Neural progenitor cell (in vitro differentiated cells): ENCODE measurements around the gene SENP1. TPM values are rescaled to one million over a fixed set of nuclear protein-coding genes. Genes with fewer than 3 reads are reported as not detected.

Experiments
- DNase-seq: peaks from one replicate; pipeline ENCODE4 v3.0.0-alpha.2; 2016; ENCODE audit warnings: low spot score
- H2AFZ ChIP-seq: fragments of 200-600 bp; sonication (generic); replicated peaks from 2 replicates; pipeline ENCODE4 v1.6.1; 2016; ENCODE audit warnings: antibody characterized with exemption
- H3F3A ChIP-seq: fragments of 200-600 bp; sonication (generic); 2 replicates; pipeline ENCODE4 v1.6.1; 2016; ENCODE audit warnings: antibody characterized with exemption, low read depth
- H3K27ac ChIP-seq: fragments of 200-600 bp; sonication (generic); 2 replicates; pipeline ENCODE4 v1.5.1; 2016; ENCODE audit warnings: mild to moderate bottlenecking
- H3K27me3 ChIP-seq: fragments of 200-600 bp; sonication (generic); 2 replicates; pipeline ENCODE4 v1.6.1; 2016; ENCODE audit warnings: mild to moderate bottlenecking, moderate library complexity
- H3K36me3 ChIP-seq: fragments of 200-600 bp; sonication (generic); 2 replicates; pipeline ENCODE4 v1.5.1; 2016
- H3K4me1 ChIP-seq: fragments of 200-600 bp; sonication (generic); 2 replicates; pipeline ENCODE4 v1.6.1; 2016; ENCODE audit warnings: mixed run types
- H3K4me2 ChIP-seq: fragments of 200-600 bp; sonication (generic); 2 replicates; pipeline ENCODE4 v1.6.1; 2016
- H3K4me3 ChIP-seq: fragments of 200-600 bp; sonication (generic); 2 replicates; pipeline ENCODE4 v1.5.1; 2016
- H3K79me2 ChIP-seq: fragments of 200-600 bp; sonication (generic); 2 replicates; pipeline ENCODE4 v1.6.1; 2016; ENCODE audit warnings: low read depth
- H3K9ac ChIP-seq: fragments of 200-600 bp; sonication (generic); 2 replicates; pipeline ENCODE4 v1.6.1; 2016
- H3K9me3 ChIP-seq: fragments of 200-600 bp; sonication (generic); 2 replicates; pipeline ENCODE4 v1.5.1; 2016; ENCODE audit warnings: low read depth
- H4K20me1 ChIP-seq: fragments of 200-600 bp; sonication (generic); 2 replicates; pipeline ENCODE4 v1.6.1; 2016; ENCODE audit warnings: low read depth
- H3K27ac Mint-ChIP-seq: 3 replicates; pipeline ENCODE4 v1.8.0; 2021; ENCODE audit warnings: mixed read lengths
- H3K27me3 Mint-ChIP-seq: 2 replicates; pipeline ENCODE4 v1.8.0; 2022; ENCODE audit warnings: low read depth, mild to moderate bottlenecking, inconsistent platforms, moderate library complexity, mixed read lengths; ENCODE audit not compliant: insufficient read depth
- H3K36me3 Mint-ChIP-seq: 3 replicates; pipeline ENCODE4 v1.8.0; 2021; ENCODE audit warnings: mixed read lengths
- H3K4me1 Mint-ChIP-seq: 3 replicates; pipeline ENCODE4 v1.8.0; 2021; ENCODE audit warnings: mixed read lengths
- H3K4me3 Mint-ChIP-seq: 3 replicates; pipeline ENCODE4 v1.8.0; 2021; ENCODE audit warnings: mild to moderate bottlenecking, moderate library complexity, mixed read lengths
- H3K9me3 Mint-ChIP-seq: 3 replicates; pipeline ENCODE4 v1.8.0; 2020; ENCODE audit warnings: mixed read lengths
- EZH2 ChIP-seq: fragments of 200-600 bp; sonication (generic); IDR thresholded peaks from 2 replicates; pipeline ENCODE4 v1.6.1; 2017; ENCODE audit warnings: antibody characterized with exemption, mild to moderate bottlenecking, moderate library complexity
- EZH2phosphoT487 ChIP-seq: fragments of 200-600 bp; sonication (generic); IDR thresholded peaks from 2 replicates; pipeline ENCODE4 v1.6.1; 2017; ENCODE audit warnings: antibody characterized with exemption
- total RNA-seq: library from RNA; depleted of rRNA; stranded (reverse); fragments of >200 nt; gene quantifications from 2 replicates; pipeline ENCODE4 v1.2.3, GENCODE V29; 2015; ENCODE audit warnings: low replicate concordance
- TF ChIP-seq, protein P1 (sequence below): fragments of 200-600 bp; sonication (generic); IDR thresholded peaks from 2 replicates; pipeline ENCODE4 v1.5.1; 2017; ENCODE audit warnings: antibody characterized with exemption, mild to moderate bottlenecking

The SENP1 gene
- total RNA-seq, 1 donor from 2014 or later, result 89.9 TPM

GRCh38 chr12:48143898-48144297 lies 38.0 kb upstream of the SENP1 start:
- H3K4me1 ChIP-seq, result no peaks in the 10 kb centered on the region
- no peak overlapping the region for H3K4me3 ChIP-seq
- H3K79me2 ChIP-seq, result no peaks in the 10 kb centered on the region
- H3K27me3 Mint-ChIP-seq, result peaks cover 4% of the 10 kb centered on the region
- no peak overlapping the region for H2AFZ ChIP-seq
- H3K9ac ChIP-seq, result no peak overlapping the region
- TF ChIP-seq EZH2 (no peak), EZH2phosphoT487 (no peak)
- TF ChIP-seq, protein P1, sequence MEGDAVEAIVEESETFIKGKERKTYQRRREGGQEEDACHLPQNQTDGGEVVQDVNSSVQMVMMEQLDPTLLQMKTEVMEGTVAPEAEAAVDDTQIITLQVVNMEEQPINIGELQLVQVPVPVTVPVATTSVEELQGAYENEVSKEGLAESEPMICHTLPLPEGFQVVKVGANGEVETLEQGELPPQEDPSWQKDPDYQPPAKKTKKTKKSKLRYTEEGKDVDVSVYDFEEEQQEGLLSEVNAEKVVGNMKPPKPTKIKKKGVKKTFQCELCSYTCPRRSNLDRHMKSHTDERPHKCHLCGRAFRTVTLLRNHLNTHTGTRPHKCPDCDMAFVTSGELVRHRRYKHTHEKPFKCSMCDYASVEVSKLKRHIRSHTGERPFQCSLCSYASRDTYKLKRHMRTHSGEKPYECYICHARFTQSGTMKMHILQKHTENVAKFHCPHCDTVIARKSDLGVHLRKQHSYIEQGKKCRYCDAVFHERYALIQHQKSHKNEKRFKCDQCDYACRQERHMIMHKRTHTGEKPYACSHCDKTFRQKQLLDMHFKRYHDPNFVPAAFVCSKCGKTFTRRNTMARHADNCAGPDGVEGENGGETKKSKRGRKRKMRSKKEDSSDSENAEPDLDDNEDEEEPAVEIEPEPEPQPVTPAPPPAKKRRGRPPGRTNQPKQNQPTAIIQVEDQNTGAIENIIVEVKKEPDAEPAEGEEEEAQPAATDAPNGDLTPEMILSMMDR, result no peak
- DNase-seq, result no peak
- H3K4me3 Mint-ChIP-seq, result no peak overlapping the region
- peaks cover 13% of the 10 kb centered on the region for H3K36me3 ChIP-seq
- H3K36me3 Mint-ChIP-seq, result peaks cover 47% of the 10 kb centered on the region
- H3K4me2 ChIP-seq, result no peak overlapping the region
- no peaks in the 10 kb centered on the region for H3K9me3 Mint-ChIP-seq
- no peaks in the 10 kb centered on the region for H3K9me3 ChIP-seq
- peaks cover 4% of the 10 kb centered on the region for H3F3A ChIP-seq
- no peaks in the 10 kb centered on the region for H3K27me3 ChIP-seq
- H4K20me1 ChIP-seq, result no peaks in the 10 kb centered on the region
- no peaks in the 10 kb centered on the region for H3K4me1 Mint-ChIP-seq
- no peak overlapping the region for H3K27ac ChIP-seq
- H3K27ac Mint-ChIP-seq, result no peak overlapping the region

GRCh38 chr12:48142818-48143674 lies 37.2 kb upstream of the SENP1 start:
- Histone ChIP-seq H4K20me1 (no peaks in the 10 kb centered on the region), H3K4me3 (no peak overlapping the region), H3K79me2 (no peaks in the 10 kb centered on the region), H3K36me3 (peaks cover 13% of the 10 kb centered on the region), H3F3A (peaks cover 4% of the 10 kb centered on the region), H3K4me2 (no peak overlapping the region), H2AFZ (no peak overlapping the region), H3K9ac (no peak overlapping the region), H3K27ac (no peak overlapping the region), H3K4me1 (no peaks in the 10 kb centered on the region), H3K9me3 (no peaks in the 10 kb centered on the region), H3K27me3 (no peaks in the 10 kb centered on the region)
- TF ChIP-seq EZH2 (no peak), EZH2phosphoT487 (no peak)
- TF ChIP-seq, protein P1, result no peak
- Mint-ChIP-seq H3K27me3 (peaks cover 4% of the 10 kb centered on the region), H3K9me3 (no peaks in the 10 kb centered on the region), H3K4me1 (no peaks in the 10 kb centered on the region), H3K27ac (no peak overlapping the region), H3K36me3 (peaks cover 46% of the 10 kb centered on the region), H3K4me3 (no peak overlapping the region)
- no peak for DNase-seq

DNA sequence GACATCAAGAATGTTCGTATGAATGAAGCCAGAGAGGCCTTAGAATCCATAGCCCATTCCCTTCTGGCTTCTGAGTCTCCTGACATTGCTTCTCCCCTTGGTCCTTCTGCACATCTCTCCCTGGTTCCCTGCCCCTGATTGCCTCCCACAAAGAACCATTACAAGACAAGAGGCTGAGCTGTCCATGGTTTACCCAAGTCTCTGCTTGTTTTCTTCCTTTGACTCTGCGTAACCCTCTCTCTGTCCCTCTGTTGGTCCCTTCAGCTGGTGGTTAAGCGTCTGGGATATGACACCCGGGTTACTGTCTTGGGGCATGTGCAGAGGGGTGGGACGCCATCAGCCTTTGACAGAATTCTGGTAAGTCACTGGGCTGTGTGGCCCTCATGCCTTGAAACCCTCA lies 29.1 kb upstream of the SENP1 start:
- Histone ChIP-seq H3K36me3 (peaks cover 4% of the 10 kb centered on the region), H3K4me1 (no peaks in the 10 kb centered on the region), H3K9ac (no peak overlapping the region), H3K27ac (no peak overlapping the region), H3K4me2 (no peak overlapping the region), H3K4me3 (no peak overlapping the region), H3K27me3 (no peaks in the 10 kb centered on the region), H3F3A (no peaks in the 10 kb centered on the region), H4K20me1 (no peaks in the 10 kb centered on the region), H3K79me2 (no peaks in the 10 kb centered on the region), H3K9me3 (no peaks in the 10 kb centered on the region), H2AFZ (no peak overlapping the region)
- H3K4me3 Mint-ChIP-seq, result no peak overlapping the region
- H3K4me1 Mint-ChIP-seq, result no peaks in the 10 kb centered on the region
- H3K27me3 Mint-ChIP-seq, result no peaks in the 10 kb centered on the region
- H3K9me3 Mint-ChIP-seq, result no peaks in the 10 kb centered on the region
- H3K36me3 Mint-ChIP-seq, result peaks cover 39% of the 10 kb centered on the region
- DNase-seq, result no peak
- TF ChIP-seq EZH2, result no peak
- TF ChIP-seq, protein P1, result no peak
- no peak for TF ChIP-seq EZH2phosphoT487
- no peak overlapping the region for H3K27ac Mint-ChIP-seq
